WTC11 (cell line): ENCODE results near the gene YAP1. TPM values are rescaled to one million over a fixed set of nuclear protein-coding genes. Genes with fewer than 3 reads are reported as not detected.

Source experiments
- ATAC-seq: fragments of 200-7000 bp; cut with Tn5 transposase; 2 replicates; pipeline ENCODE4 v1.10.0; 2021; ENCODE audit warnings: mild to moderate bottlenecking, moderate library complexity
- CTCF ChIA-PET: fragments of 300-600 bp; sonication (Branson Sonifier 250); formaldehyde crosslinking; loops from one replicate; lab custom pipeline; 2021; ENCODE audit warnings: antibody characterized with exemption; lab: Charles Lee
- POLR2A ChIA-PET: fragments of 350-600 bp; sonication (Branson Sonifier 250); formaldehyde crosslinking; loops from one replicate; lab custom pipeline; 2021; ENCODE audit warnings: antibody characterized with exemption; lab: Charles Lee
- DNase-seq: peaks from one replicate; pipeline ENCODE4 v3.0.0; 2021; ENCODE audit warnings: low spot score
- H3K27ac Mint-ChIP-seq: 2 replicates; pipeline ENCODE4 v1.8.0; 2021; ENCODE audit warnings: mixed read lengths
- H3K27me3 Mint-ChIP-seq: 2 replicates; pipeline ENCODE4 v1.8.0; 2021; ENCODE audit warnings: low read depth, mild to moderate bottlenecking, moderate library complexity, mixed read lengths
- H3K36me3 Mint-ChIP-seq: 2 replicates; pipeline ENCODE4 v1.8.0; 2021; ENCODE audit warnings: mixed read lengths
- H3K4me1 Mint-ChIP-seq: 2 replicates; pipeline ENCODE4 v1.8.0; 2022; ENCODE audit warnings: mixed read lengths
- H3K4me3 Mint-ChIP-seq: 2 replicates; pipeline ENCODE4 v1.8.0; 2021; ENCODE audit warnings: mild to moderate bottlenecking, moderate library complexity, mixed read lengths
- H3K9me3 Mint-ChIP-seq: 2 replicates; pipeline ENCODE4 v1.8.0; 2021; ENCODE audit warnings: mixed read lengths
- ATF2 ChIP-seq: sonication (generic); formaldehyde crosslinking; IDR thresholded peaks from 2 replicates; pipeline ENCODE4 v1.8.1; 2022; ENCODE audit warnings: low read depth, missing genetic modification reagents, borderline replicate concordance
- E2F4 ChIP-seq: sonication (generic); formaldehyde crosslinking; IDR thresholded peaks from 2 replicates; pipeline ENCODE4 v1.8.1; 2022; ENCODE audit warnings: low read depth, mild to moderate bottlenecking, moderate library complexity, missing genetic modification reagents, borderline replicate concordance
- EMX1 ChIP-seq: fragments of 250-450 bp; sonication (Bioruptor Pico); IDR thresholded peaks from 2 replicates; pipeline ENCODE4 v1.8.0; 2021; ENCODE audit warnings: mild to moderate bottlenecking
- ETV6 ChIP-seq: sonication (generic); formaldehyde crosslinking; IDR thresholded peaks from 2 replicates; pipeline ENCODE4 v1.8.1; 2022; ENCODE audit warnings: mild to moderate bottlenecking, missing genetic modification reagents
- FOXP1 ChIP-seq: sonication (generic); formaldehyde crosslinking; IDR thresholded peaks from 2 replicates; pipeline ENCODE4 v1.8.0; 2022; ENCODE audit warnings: missing genetic modification reagents, mild to moderate bottlenecking, moderate library complexity, borderline replicate concordance
- GABPB1 ChIP-seq: sonication (generic); formaldehyde crosslinking; IDR thresholded peaks from 2 replicates; pipeline ENCODE4 v1.8.1; 2023; ENCODE audit warnings: mild to moderate bottlenecking, missing genetic modification reagents
- GTF2I ChIP-seq: fragments of 250-450 bp; sonication (Bioruptor Pico); conservative IDR thresholded peaks from 2 replicates; pipeline ENCODE4 v1.4.0; 2021; ENCODE audit warnings: mild to moderate bottlenecking
- MAX ChIP-seq: sonication (generic); formaldehyde crosslinking; IDR thresholded peaks from 2 replicates; pipeline ENCODE4 v1.8.0; 2022; ENCODE audit warnings: mild to moderate bottlenecking, missing genetic modification reagents
- NFE2L1 ChIP-seq: sonication (generic); formaldehyde crosslinking; IDR thresholded peaks from 2 replicates; pipeline ENCODE4 v1.8.1; 2023; ENCODE audit warnings: missing genetic modification reagents
- NFYB ChIP-seq: sonication (generic); formaldehyde crosslinking; conservative IDR thresholded peaks from 2 replicates; pipeline ENCODE4 v1.8.0; 2022; ENCODE audit warnings: low read depth, missing genetic modification reagents
- NR1H2 ChIP-seq: sonication (generic); formaldehyde crosslinking; IDR thresholded peaks from 2 replicates; pipeline ENCODE4 v1.9.0; 2021; ENCODE audit warnings: mild to moderate bottlenecking, moderate library complexity, missing genetic modification reagents
- NR3C1 ChIP-seq: sonication (generic); formaldehyde crosslinking; conservative IDR thresholded peaks from 2 replicates; pipeline ENCODE4 v1.8.1; 2023; ENCODE audit warnings: low read depth, mild to moderate bottlenecking, missing genetic modification reagents
- SMAD4 ChIP-seq: sonication (generic); formaldehyde crosslinking; IDR thresholded peaks from 2 replicates; pipeline ENCODE4 v1.8.0; 2022; ENCODE audit warnings: mild to moderate bottlenecking, missing genetic modification reagents
- TEAD1 ChIP-seq: sonication (generic); formaldehyde crosslinking; IDR thresholded peaks from 2 replicates; pipeline ENCODE4 v1.8.0; 2022; ENCODE audit warnings: mild to moderate bottlenecking, missing genetic modification reagents
- ZNF219 ChIP-seq: sonication (generic); formaldehyde crosslinking; IDR thresholded peaks from 2 replicates; pipeline ENCODE4 v1.8.0; 2023; ENCODE audit warnings: missing genetic modification reagents, mild to moderate bottlenecking, borderline replicate concordance
- ZNF263 ChIP-seq: sonication (generic); formaldehyde crosslinking; IDR thresholded peaks from 2 replicates; pipeline ENCODE4 v1.8.1; 2022; ENCODE audit warnings: low read depth, mild to moderate bottlenecking, moderate library complexity, missing genetic modification reagents
- ZNF281 ChIP-seq: sonication (generic); formaldehyde crosslinking; IDR thresholded peaks from 2 replicates; pipeline ENCODE4 v1.8.0; 2023; ENCODE audit warnings: mild to moderate bottlenecking, missing genetic modification reagents
- ZNF317 ChIP-seq: sonication (generic); formaldehyde crosslinking; IDR thresholded peaks from 2 replicates; pipeline ENCODE4 v1.8.1; 2023; ENCODE audit warnings: low read depth, mild to moderate bottlenecking, moderate library complexity, missing genetic modification reagents, borderline replicate concordance
- total RNA-seq: library from RNA; stranded (reverse); gene quantifications from 3 replicates; pipeline ENCODE4 v1.2.3, GENCODE V29; 2021
- TF ChIP-seq, protein P1 (sequence below): sonication (generic); formaldehyde crosslinking; IDR thresholded peaks from 2 replicates; pipeline ENCODE4 v1.8.0; 2022; ENCODE audit warnings: mild to moderate bottlenecking, missing genetic modification reagents
- TF ChIP-seq, protein P2 (sequence below): fragments of 250-450 bp; sonication (Bioruptor Pico); IDR thresholded peaks from 2 replicates; pipeline ENCODE4 v1.9.0; 2021; ENCODE audit warnings: mild to moderate bottlenecking
- TF ChIP-seq, protein P3 (sequence below): sonication (generic); formaldehyde crosslinking; IDR thresholded peaks from 2 replicates; pipeline ENCODE4 v1.8.1; 2022; ENCODE audit warnings: mild to moderate bottlenecking, missing genetic modification reagents, moderate library complexity, borderline replicate concordance
- TF ChIP-seq, protein P4 (sequence below): sonication (generic); formaldehyde crosslinking; IDR thresholded peaks from 2 replicates; pipeline ENCODE4 v1.8.0; 2022; ENCODE audit warnings: missing genetic modification reagents

YAP1 gene
- total RNA-seq, 1 experiment from 2014 or later = 88.7 TPM

GRCh38 chr11:102197670-102198139 lies 87.5 kb downstream of the YAP1 start (continued):
- 0 out of 2 replicates have a peak, but pooled peaks have one; percentile 62 for TF ChIP-seq ZNF281 (CRISPR knock-in tag)
- TF ChIP-seq, protein P1, sequence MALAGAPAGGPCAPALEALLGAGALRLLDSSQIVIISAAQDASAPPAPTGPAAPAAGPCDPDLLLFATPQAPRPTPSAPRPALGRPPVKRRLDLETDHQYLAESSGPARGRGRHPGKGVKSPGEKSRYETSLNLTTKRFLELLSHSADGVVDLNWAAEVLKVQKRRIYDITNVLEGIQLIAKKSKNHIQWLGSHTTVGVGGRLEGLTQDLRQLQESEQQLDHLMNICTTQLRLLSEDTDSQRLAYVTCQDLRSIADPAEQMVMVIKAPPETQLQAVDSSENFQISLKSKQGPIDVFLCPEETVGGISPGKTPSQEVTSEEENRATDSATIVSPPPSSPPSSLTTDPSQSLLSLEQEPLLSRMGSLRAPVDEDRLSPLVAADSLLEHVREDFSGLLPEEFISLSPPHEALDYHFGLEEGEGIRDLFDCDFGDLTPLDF (CRISPR knock-in tag) = no peak
- no peak for TF ChIP-seq NR1H2 (CRISPR knock-in tag)
- TF ChIP-seq, protein P2, sequence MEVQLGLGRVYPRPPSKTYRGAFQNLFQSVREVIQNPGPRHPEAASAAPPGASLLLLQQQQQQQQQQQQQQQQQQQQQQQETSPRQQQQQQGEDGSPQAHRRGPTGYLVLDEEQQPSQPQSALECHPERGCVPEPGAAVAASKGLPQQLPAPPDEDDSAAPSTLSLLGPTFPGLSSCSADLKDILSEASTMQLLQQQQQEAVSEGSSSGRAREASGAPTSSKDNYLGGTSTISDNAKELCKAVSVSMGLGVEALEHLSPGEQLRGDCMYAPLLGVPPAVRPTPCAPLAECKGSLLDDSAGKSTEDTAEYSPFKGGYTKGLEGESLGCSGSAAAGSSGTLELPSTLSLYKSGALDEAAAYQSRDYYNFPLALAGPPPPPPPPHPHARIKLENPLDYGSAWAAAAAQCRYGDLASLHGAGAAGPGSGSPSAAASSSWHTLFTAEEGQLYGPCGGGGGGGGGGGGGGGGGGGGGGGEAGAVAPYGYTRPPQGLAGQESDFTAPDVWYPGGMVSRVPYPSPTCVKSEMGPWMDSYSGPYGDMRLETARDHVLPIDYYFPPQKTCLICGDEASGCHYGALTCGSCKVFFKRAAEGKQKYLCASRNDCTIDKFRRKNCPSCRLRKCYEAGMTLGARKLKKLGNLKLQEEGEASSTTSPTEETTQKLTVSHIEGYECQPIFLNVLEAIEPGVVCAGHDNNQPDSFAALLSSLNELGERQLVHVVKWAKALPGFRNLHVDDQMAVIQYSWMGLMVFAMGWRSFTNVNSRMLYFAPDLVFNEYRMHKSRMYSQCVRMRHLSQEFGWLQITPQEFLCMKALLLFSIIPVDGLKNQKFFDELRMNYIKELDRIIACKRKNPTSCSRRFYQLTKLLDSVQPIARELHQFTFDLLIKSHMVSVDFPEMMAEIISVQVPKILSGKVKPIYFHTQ = no peak
- peak; percentile 22; the same call in 1 of the 2 replicates for TF ChIP-seq TEAD1
- TF ChIP-seq ATF2 = no peak
- no peak for TF ChIP-seq GTF2I
- no peak for TF ChIP-seq GABPB1 (CRISPR knock-in tag)
- TF ChIP-seq ZNF263 (CRISPR knock-in tag) = no peak
- no peak for TF ChIP-seq NFE2L1 (CRISPR knock-in tag)

- Mint-ChIP-seq H3K4me3 (no peak overlapping the region), H3K27ac (no peak overlapping the region), H3K9me3 (peaks cover 11% of the 10 kb centered on the region), H3K4me1 (peaks cover 83% of the 10 kb centered on the region), H3K27me3 (no peaks in the 10 kb centered on the region), H3K36me3 (peaks cover 11% of the 10 kb centered on the region)
- ChIA-PET CTCF (no interaction called here), POLR2A (no interaction called here)
- ATAC-seq (no peak), DNase-seq (no peak)
- TF ChIP-seq MAX (CRISPR knock-in tag) = no peak
- no peak for TF ChIP-seq ZNF317 (CRISPR knock-in tag)
- TF ChIP-seq FOXP1 (CRISPR knock-in tag) = no peak
- no peak for TF ChIP-seq ETV6 (CRISPR knock-in tag)
- TF ChIP-seq, protein P3, sequence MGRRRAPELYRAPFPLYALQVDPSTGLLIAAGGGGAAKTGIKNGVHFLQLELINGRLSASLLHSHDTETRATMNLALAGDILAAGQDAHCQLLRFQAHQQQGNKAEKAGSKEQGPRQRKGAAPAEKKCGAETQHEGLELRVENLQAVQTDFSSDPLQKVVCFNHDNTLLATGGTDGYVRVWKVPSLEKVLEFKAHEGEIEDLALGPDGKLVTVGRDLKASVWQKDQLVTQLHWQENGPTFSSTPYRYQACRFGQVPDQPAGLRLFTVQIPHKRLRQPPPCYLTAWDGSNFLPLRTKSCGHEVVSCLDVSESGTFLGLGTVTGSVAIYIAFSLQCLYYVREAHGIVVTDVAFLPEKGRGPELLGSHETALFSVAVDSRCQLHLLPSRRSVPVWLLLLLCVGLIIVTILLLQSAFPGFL (CRISPR knock-in tag) = no peak
- no peak for TF ChIP-seq ZNF219
- no peak for TF ChIP-seq NR3C1 (CRISPR knock-in tag)
- no peak for TF ChIP-seq E2F4 (CRISPR knock-in tag)
- no peak for TF ChIP-seq SMAD4 (CRISPR knock-in tag)
- TF ChIP-seq, protein P4, sequence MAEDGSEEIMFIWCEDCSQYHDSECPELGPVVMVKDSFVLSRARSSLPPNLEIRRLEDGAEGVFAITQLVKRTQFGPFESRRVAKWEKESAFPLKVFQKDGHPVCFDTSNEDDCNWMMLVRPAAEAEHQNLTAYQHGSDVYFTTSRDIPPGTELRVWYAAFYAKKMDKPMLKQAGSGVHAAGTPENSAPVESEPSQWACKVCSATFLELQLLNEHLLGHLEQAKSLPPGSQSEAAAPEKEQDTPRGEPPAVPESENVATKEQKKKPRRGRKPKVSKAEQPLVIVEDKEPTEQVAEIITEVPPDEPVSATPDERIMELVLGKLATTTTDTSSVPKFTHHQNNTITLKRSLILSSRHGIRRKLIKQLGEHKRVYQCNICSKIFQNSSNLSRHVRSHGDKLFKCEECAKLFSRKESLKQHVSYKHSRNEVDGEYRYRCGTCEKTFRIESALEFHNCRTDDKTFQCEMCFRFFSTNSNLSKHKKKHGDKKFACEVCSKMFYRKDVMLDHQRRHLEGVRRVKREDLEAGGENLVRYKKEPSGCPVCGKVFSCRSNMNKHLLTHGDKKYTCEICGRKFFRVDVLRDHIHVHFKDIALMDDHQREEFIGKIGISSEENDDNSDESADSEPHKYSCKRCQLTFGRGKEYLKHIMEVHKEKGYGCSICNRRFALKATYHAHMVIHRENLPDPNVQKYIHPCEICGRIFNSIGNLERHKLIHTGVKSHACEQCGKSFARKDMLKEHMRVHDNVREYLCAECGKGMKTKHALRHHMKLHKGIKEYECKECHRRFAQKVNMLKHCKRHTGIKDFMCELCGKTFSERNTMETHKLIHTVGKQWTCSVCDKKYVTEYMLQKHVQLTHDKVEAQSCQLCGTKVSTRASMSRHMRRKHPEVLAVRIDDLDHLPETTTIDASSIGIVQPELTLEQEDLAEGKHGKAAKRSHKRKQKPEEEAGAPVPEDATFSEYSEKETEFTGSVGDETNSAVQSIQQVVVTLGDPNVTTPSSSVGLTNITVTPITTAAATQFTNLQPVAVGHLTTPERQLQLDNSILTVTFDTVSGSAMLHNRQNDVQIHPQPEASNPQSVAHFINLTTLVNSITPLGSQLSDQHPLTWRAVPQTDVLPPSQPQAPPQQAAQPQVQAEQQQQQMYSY = no peak
- TF ChIP-seq NR1H2 (CRISPR knock-in tag) = no peak
- no peak for TF ChIP-seq NFYB
- TF ChIP-seq EMX1 (CRISPR knock-in tag) = no peak
- TF ChIP-seq GTF2I = no peak
Measured at GRCh38 chr11:102199673-102200072, 89.4 kb downstream of the YAP1 start.
